ENCODE measurements around the gene TNFRSF19.
"Not testable (repeated sequence)": the region's sequence is repeated elsewhere in the genome, so short reads cannot be mapped to it uniquely, and the experiment has no call there.

Gene TNFRSF19

GRCh38 chr13:23567906-23568460, 2.2 kb upstream of the TNFRSF19 start:
- no peak for DNase-seq (ENCODE audit: extremely low read depth in 1 of 2, low read depth in 1 of 2)

- no peak for DNase-seq (ENCODE audit: extremely low read depth in 1 of 2, low read depth in 1 of 2)
These were observed 706 bp downstream of the TNFRSF19 start for GRCh38 chr13:23570921-23571315.

GRCh38 chr13:23571431-23571830, 1.2 kb downstream of the TNFRSF19 start:
- no peak for DNase-seq (ENCODE audit: extremely low read depth in 1 of 2, low read depth in 1 of 2)

GRCh38 chr13:23572836-23573235, 2.6 kb downstream of the TNFRSF19 start:
- DNase-seq (ENCODE audit: extremely low read depth in 1 of 2, low read depth in 1 of 2): no peak

- no peak for DNase-seq (ENCODE audit: extremely low read depth in 1 of 2, low read depth in 1 of 2)
These were observed 4.4 kb downstream of the TNFRSF19 start for GRCh38 chr13:23574421-23575145.

- DNase-seq (ENCODE audit: extremely low read depth in 1 of 2, low read depth in 1 of 2): no peak
These were observed 5.4 kb downstream of the TNFRSF19 start for GRCh38 chr13:23575632-23576031.

- peak; percentile 42 to 49 for DNase-seq (ENCODE audit: extremely low read depth in 1 of 2, low read depth in 1 of 2)
These were observed 8.3 kb downstream of the TNFRSF19 start for GRCh38 chr13:23578411-23579071.

- DNase-seq (ENCODE audit: extremely low read depth in 1 of 2, low read depth in 1 of 2): peak; percentile 81
These were observed 9.1 kb downstream of the TNFRSF19 start for GRCh38 chr13:23579072-23579895.

GRCh38 chr13:23579896-23580683, 9.9 kb downstream of the TNFRSF19 start:
- no peak for DNase-seq (ENCODE audit: extremely low read depth in 1 of 2, low read depth in 1 of 2)

GRCh38 chr13:23580684-23581060, 10.5 kb downstream of the TNFRSF19 start:
- no peak for DNase-seq (ENCODE audit: extremely low read depth in 1 of 2, low read depth in 1 of 2)

GRCh38 chr13:23583491-23583890, 13.3 kb downstream of the TNFRSF19 start:
- DNase-seq (ENCODE audit: extremely low read depth in 1 of 2, low read depth in 1 of 2): no peak

- no peak for DNase-seq (ENCODE audit: extremely low read depth in 1 of 2, low read depth in 1 of 2)
These were observed 14.1 kb downstream of the TNFRSF19 start for GRCh38 chr13:23584275-23584674.

- no peak for DNase-seq (ENCODE audit: extremely low read depth in 1 of 2, low read depth in 1 of 2)
These were observed 16.1 kb downstream of the TNFRSF19 start for GRCh38 chr13:23586336-23586735.

- no peak for DNase-seq (ENCODE audit: extremely low read depth in 1 of 2, low read depth in 1 of 2)
These were observed 18.5 kb downstream of the TNFRSF19 start for GRCh38 chr13:23588666-23589065.

- no peak for DNase-seq (ENCODE audit: extremely low read depth in 1 of 2, low read depth in 1 of 2)
These were observed 22.4 kb downstream of the TNFRSF19 start for GRCh38 chr13:23592596-23592995.

GRCh38 chr13:23593148-23593547, 22.9 kb downstream of the TNFRSF19 start:
- DNase-seq (ENCODE audit: extremely low read depth in 1 of 2, low read depth in 1 of 2): no peak

GRCh38 chr13:23594290-23594689, 24.1 kb downstream of the TNFRSF19 start:
- not testable (repeated sequence) for DNase-seq (ENCODE audit: extremely low read depth in 1 of 2, low read depth in 1 of 2)

- no peak for DNase-seq (ENCODE audit: extremely low read depth in 1 of 2, low read depth in 1 of 2)
These were observed 28.2 kb downstream of the TNFRSF19 start for GRCh38 chr13:23598369-23598768.

GRCh38 chr13:23599083-23599925, 29.1 kb downstream of the TNFRSF19 start:
- no peak for DNase-seq (ENCODE audit: extremely low read depth in 1 of 2, low read depth in 1 of 2)

GRCh38 chr13:23600100-23600499, 29.9 kb downstream of the TNFRSF19 start:
- DNase-seq (ENCODE audit: extremely low read depth in 1 of 2, low read depth in 1 of 2): no peak

All from stimulated activated CD8-positive, alpha-beta memory T cell treated with anti-CD3 and anti-CD28 coated beads, Interleukin-7, amount 100 ng/mL, for 48 hours (primary cell).